ENCODE measurements around the gene HAPLN3. TPM values are rescaled to one million over a fixed set of nuclear protein-coding genes. Genes with fewer than 3 reads are reported as not detected.

Gene HAPLN3
- total and polyA plus RNA-seq, 10 of the 15 experiments (the other 5 are each of a cell fraction or from before 2014, with no cell fraction given): 0.20 to 5.0 (median 1.4) TPM; not detected in 1

DNA sequence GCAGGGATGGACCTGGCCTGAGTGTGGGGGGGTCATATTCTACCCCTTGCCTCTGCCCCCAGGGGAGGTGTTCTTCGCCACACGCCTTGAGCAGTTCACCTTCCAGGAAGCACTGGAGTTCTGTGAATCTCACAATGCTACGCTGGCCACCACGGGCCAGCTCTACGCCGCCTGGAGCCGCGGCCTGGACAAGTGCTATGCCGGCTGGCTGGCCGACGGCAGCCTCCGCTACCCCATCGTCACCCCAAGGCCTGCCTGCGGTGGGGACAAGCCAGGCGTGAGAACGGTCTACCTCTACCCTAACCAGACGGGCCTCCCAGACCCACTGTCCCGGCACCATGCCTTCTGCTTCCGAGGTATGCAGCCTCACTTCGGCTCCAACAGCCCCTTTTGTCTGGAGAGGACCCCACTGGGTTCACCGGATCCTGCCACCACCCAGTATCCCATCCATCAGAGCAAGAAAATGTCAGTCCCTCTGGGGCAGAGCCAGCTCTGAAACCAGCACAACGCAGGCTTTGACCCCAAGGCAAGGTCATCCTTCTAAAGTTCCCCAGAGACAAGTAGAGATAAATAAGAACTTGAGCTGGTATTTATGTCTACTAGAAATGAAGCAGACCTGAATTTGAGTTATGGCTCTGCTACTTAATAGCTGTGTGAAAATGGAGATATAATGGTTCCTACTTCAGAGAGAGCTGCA is 45.8 kb downstream of the HAPLN3 start:
- no peak overlapping the region for H3K9ac ChIP-seq (ENCODE audit: control insufficient read depth, insufficient read depth, low read length)
- no peak for DNase-seq (ENCODE audit: low read depth, low spot score)
- no peak for ATAC-seq
- H3K4me3 ChIP-seq: no peak overlapping the region
- POLR2A ChIA-PET: no interaction called here
- no peaks in the 10 kb centered on the region; the same call in 2 of the 3 replicates for H3K9me3 ChIP-seq (replicated peaks; ENCODE audit: control insufficient read depth, insufficient read depth, low read length)
- H3K4me1 ChIP-seq (ENCODE audit: control insufficient read depth, insufficient read depth, low read length): no peaks in the 10 kb centered on the region
- TF ChIP-seq GABPA (IDR thresholded peaks at IDR 0.05; ENCODE audit: low read depth): no peak
- TF ChIP-seq CHD4 (IDR thresholded peaks at IDR 0.05): no peak
- no peak for TF ChIP-seq TBL1XR1 (IDR thresholded peaks at IDR 0.05; ENCODE audit: low read depth, low read length)
- TF ChIP-seq GATAD2B (conservative IDR thresholded peaks at IDR 0.05; ENCODE audit: low read depth): no peak
- H4K20me1 ChIP-seq (ENCODE audit: control insufficient read depth, insufficient read depth): no peaks in the 10 kb centered on the region
- FAIRE-seq: no peak
- no TSS peak for BruUV-seq (replicated peaks)
- intact Hi-C loops (cut with micrococcal nuclease; ENCODE audit: unreplicated experiment): no loop called here
- CTCF ChIA-PET: no interaction called here
- no peak overlapping the region for H3K27ac ChIP-seq (ENCODE audit: control insufficient read depth, insufficient read depth)
- H3K79me2 ChIP-seq (ENCODE audit: control insufficient read depth, insufficient read depth, low read length): no peaks in the 10 kb centered on the region
- in situ Hi-C loops (cut with MboI): no loop called here
- H3K27me3 ChIP-seq (replicated peaks in 1 of 2; ENCODE audit: control insufficient read depth in 2 of 2, insufficient read depth in 2 of 2, low read length in 1 of 2): no peaks in the 10 kb centered on the region; a peak in 1 of 4 replicates
- SMC1A ChIA-PET (ENCODE audit: uncharacterized antibody, unreplicated experiment): interaction anchor here (0.8 kb wide), 1 partner anchor 15 kb away, joined by 3 read pairs; no protein-coding TSS in a partner anchor
- H3K4me2 ChIP-seq (ENCODE audit: control insufficient read depth, insufficient read depth): no peak overlapping the region
- no peak overlapping the region for H2AFZ ChIP-seq (ENCODE audit: control insufficient read depth, low read depth, low read length)
- no peaks in the 10 kb centered on the region for H3K36me3 ChIP-seq (ENCODE audit: control insufficient read depth in 2 of 2, insufficient read depth in 2 of 2, low read length in 1 of 2)
- WGBS (ENCODE audit: insufficient coverage, insufficient replicate concordance, low lambda C conversion rate, missing lambda C conversion rate): 58% methylated on average over 22 of the region's 22 CpGs
- RAD21 ChIA-PET (ENCODE audit: unreplicated experiment): no interaction called here

DNA sequence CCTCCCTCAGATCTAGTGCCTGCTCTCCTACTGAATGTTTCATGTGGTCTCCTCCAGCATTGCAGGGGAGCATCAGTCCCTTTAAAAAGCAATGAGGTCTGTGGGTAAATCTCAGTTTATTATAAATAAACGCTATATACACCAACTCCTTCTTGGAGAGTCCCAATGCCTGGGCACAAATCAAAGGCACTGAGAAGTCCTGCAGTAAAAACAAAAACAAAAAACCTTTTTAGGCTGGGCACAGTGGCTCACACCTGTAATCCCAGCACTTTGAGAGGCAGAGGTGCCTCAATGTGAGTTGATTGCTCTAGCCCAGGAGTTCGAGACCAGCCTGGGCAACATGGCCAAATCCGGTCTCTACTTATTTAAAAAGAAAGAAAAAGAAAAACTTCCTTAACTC is 47.1 kb downstream of the HAPLN3 start:
- H3K27ac ChIP-seq (ENCODE audit: control insufficient read depth, insufficient read depth): no peak overlapping the region
- FAIRE-seq (no peak), ATAC-seq (no peak), DNase-seq (ENCODE audit: low read depth, low spot score) (no peak)
- H4K20me1 ChIP-seq (ENCODE audit: control insufficient read depth, insufficient read depth): no peaks in the 10 kb centered on the region
- intact Hi-C loops (cut with micrococcal nuclease; ENCODE audit: unreplicated experiment) (no loop called here), in situ Hi-C loops (cut with MboI) (no loop called here)
- no peaks in the 10 kb centered on the region for H3K79me2 ChIP-seq (ENCODE audit: control insufficient read depth, insufficient read depth, low read length)
- no peak for TF ChIP-seq CBX3 (IDR thresholded peaks at IDR 0.05; ENCODE audit: borderline replicate concordance, low read depth)
- no peaks in the 10 kb centered on the region for H3K9me3 ChIP-seq (replicated peaks; ENCODE audit: control insufficient read depth, insufficient read depth, low read length)
- no peaks in the 10 kb centered on the region for H3K4me1 ChIP-seq (ENCODE audit: control insufficient read depth, insufficient read depth, low read length)
- H3K4me2 ChIP-seq (ENCODE audit: control insufficient read depth, insufficient read depth): no peak overlapping the region
- no peaks in the 10 kb centered on the region for H3K36me3 ChIP-seq (ENCODE audit: control insufficient read depth in 2 of 2, insufficient read depth in 2 of 2, low read length in 1 of 2)
- H3K4me3 ChIP-seq: no peak overlapping the region
- no peaks in the 10 kb centered on the region; a peak in 1 of 4 replicates for H3K27me3 ChIP-seq (replicated peaks in 1 of 2; ENCODE audit: control insufficient read depth in 2 of 2, insufficient read depth in 2 of 2, low read length in 1 of 2)
- RAD21 ChIA-PET (ENCODE audit: unreplicated experiment): no interaction called here
- 21% methylated on average over 3 of the region's 3 CpGs for WGBS (ENCODE audit: insufficient coverage, insufficient replicate concordance, low lambda C conversion rate, missing lambda C conversion rate)
- BruUV-seq (replicated peaks): no TSS peak
- SMC1A ChIA-PET (ENCODE audit: uncharacterized antibody, unreplicated experiment): no interaction called here
- no peak overlapping the region for H2AFZ ChIP-seq (ENCODE audit: control insufficient read depth, low read depth, low read length)
- POLR2A ChIA-PET: no interaction called here
- no peak overlapping the region for H3K9ac ChIP-seq (ENCODE audit: control insufficient read depth, insufficient read depth, low read length)
- CTCF ChIA-PET: no interaction called here
